Endometrium (tissue), 2 donors: ENCODE results near the gene USH1C.

ENCODE experiments used
- FAIRE-seq: peaks from 2 replicates; lab custom pipeline; 2012; peaks lifted over from hg19 to GRCh38; lab: Jason Lieb, UNC
- donor health status: control.
- donor health status: control.

The USH1C gene

GRCh38 chr11:17570034-17570433 is 25.8 kb upstream of the USH1C start:
- no peak for FAIRE-seq

- FAIRE-seq: no peak
These were observed 24.7 kb upstream of the USH1C start for GRCh38 chr11:17568944-17569343.

GRCh38 chr11:17564687-17565042 is 20.4 kb upstream of the USH1C start:
- no peak for FAIRE-seq

- FAIRE-seq: no peak
These were observed 19.9 kb upstream of the USH1C start for GRCh38 chr11:17563961-17564686.

GRCh38 chr11:17563231-17563646 is 19.0 kb upstream of the USH1C start:
- no peak for FAIRE-seq

GRCh38 chr11:17561526-17561925 is 17.3 kb upstream of the USH1C start:
- no peak for FAIRE-seq

GRCh38 chr11:17561111-17561415 is 16.8 kb upstream of the USH1C start:
- FAIRE-seq: no peak

- FAIRE-seq: no peak
These were observed 16.3 kb upstream of the USH1C start for GRCh38 chr11:17560281-17561110.

- no peak for FAIRE-seq
These were observed 15.3 kb upstream of the USH1C start for GRCh38 chr11:17559341-17560087.

GRCh38 chr11:17558916-17559315 is 14.7 kb upstream of the USH1C start:
- no peak for FAIRE-seq

GRCh38 chr11:17558025-17558780 is 14.0 kb upstream of the USH1C start:
- no peak for FAIRE-seq

- no peak for FAIRE-seq
These were observed 12.8 kb upstream of the USH1C start for GRCh38 chr11:17556999-17557398.

- FAIRE-seq: no peak
These were observed 10.3 kb upstream of the USH1C start for GRCh38 chr11:17554487-17554886.

- FAIRE-seq: no peak
These were observed 9.0 kb upstream of the USH1C start for GRCh38 chr11:17553249-17553546.

GRCh38 chr11:17552392-17553248 is 8.4 kb upstream of the USH1C start:
- no peak for FAIRE-seq

- no peak for FAIRE-seq
These were observed 7.8 kb upstream of the USH1C start for GRCh38 chr11:17552041-17552355.

- no peak for FAIRE-seq
These were observed 7.3 kb upstream of the USH1C start for GRCh38 chr11:17551347-17552040.

GRCh38 chr11:17550450-17551346 is 6.5 kb upstream of the USH1C start:
- FAIRE-seq: no peak

GRCh38 chr11:17548444-17548843 is 4.2 kb upstream of the USH1C start:
- no peak for FAIRE-seq

- no peak for FAIRE-seq
These were observed 3.7 kb upstream of the USH1C start for GRCh38 chr11:17547932-17548331.
